Nephron (organoid): ENCODE results near the gene RNF144B.

Source experiments
- H3K27ac Mint-ChIP-seq, 3 experiments: 2 replicates each; pipeline ENCODE4 v1.8.0; 2020; ENCODE audit warnings: mixed read lengths in 3 of 3, mild to moderate bottlenecking in 2 of 3, moderate library complexity in 1 of 3
- H3K27me3 Mint-ChIP-seq: 2 replicates; pipeline ENCODE4 v1.8.0; 2021; ENCODE audit warnings: low read depth, mild to moderate bottlenecking, moderate library complexity, mixed read lengths
- H3K36me3 Mint-ChIP-seq: 2 replicates; pipeline ENCODE4 v1.8.0; 2020; ENCODE audit warnings: low read depth, mixed read lengths
- H3K4me1 Mint-ChIP-seq: 2 replicates; pipeline ENCODE4 v1.8.0; 2020; ENCODE audit warnings: mixed read lengths
- H3K4me3 Mint-ChIP-seq, 3 experiments: 2 replicates each; pipeline ENCODE4 v1.8.0; 2020; ENCODE audit warnings: mild to moderate bottlenecking in 3 of 3, mixed read lengths in 3 of 3, moderate library complexity in 2 of 3
- H3K9me3 Mint-ChIP-seq: 2 replicates; pipeline ENCODE4 v1.8.0; 2020; ENCODE audit warnings: mixed read lengths
- CTCF ChIP-seq, 3 experiments: fragments of 200-600 bp; sonication (generic); IDR thresholded peaks; one replicate each; pipeline ENCODE4 v1.5.0; 2021; ENCODE audit warnings: antibody characterized with exemption in 3 of 3; ENCODE audit not compliant: unreplicated experiment in 3 of 3

RNF144B gene

GRCh38 chr6:18488004-18488403 lies 100.9 kb downstream of the RNF144B start:
- Mint-ChIP-seq H3K27ac (no peak overlapping the region), H3K4me3 (no peak overlapping the region), H3K27me3 (peaks cover 13% of the 10 kb centered on the region), H3K9me3 (no peaks in the 10 kb centered on the region), H3K4me1 (peaks cover under 1% of the 10 kb centered on the region), H3K36me3 (no peaks in the 10 kb centered on the region)
- no peak for TF ChIP-seq CTCF (IDR thresholded peaks at IDR 0.05; ENCODE audit: unreplicated experiment in 3 of 3)

- H3K27ac Mint-ChIP-seq, result no peak overlapping the region
- TF ChIP-seq CTCF (IDR thresholded peaks at IDR 0.05; ENCODE audit: unreplicated experiment in 3 of 3), result no peak
Observed at GRCh38 chr6:18488526-18489270, 101.5 kb downstream of the RNF144B start.

GRCh38 chr6:18489335-18489734 lies 102.2 kb downstream of the RNF144B start:
- Mint-ChIP-seq H3K4me3 (no peak overlapping the region), H3K27me3 (peaks cover 13% of the 10 kb centered on the region), H3K9me3 (no peaks in the 10 kb centered on the region), H3K36me3 (no peaks in the 10 kb centered on the region), H3K4me1 (peaks cover 10% of the 10 kb centered on the region), H3K27ac (no peak overlapping the region)
- TF ChIP-seq CTCF (IDR thresholded peaks at IDR 0.05; ENCODE audit: unreplicated experiment in 3 of 3), result no peak

More at GRCh38 chr6:18488526-18489270, 101.5 kb downstream of the RNF144B start:
- no peaks in the 10 kb centered on the region for H3K9me3 Mint-ChIP-seq
- no peak overlapping the region for H3K4me3 Mint-ChIP-seq
- peaks cover 13% of the 10 kb centered on the region for H3K27me3 Mint-ChIP-seq
- H3K36me3 Mint-ChIP-seq, result no peaks in the 10 kb centered on the region
- H3K4me1 Mint-ChIP-seq, result peaks cover 7% of the 10 kb centered on the region

- Mint-ChIP-seq H3K4me3 (no peak overlapping the region), H3K27me3 (peaks cover 4% of the 10 kb centered on the region), H3K36me3 (no peaks in the 10 kb centered on the region), H3K9me3 (no peaks in the 10 kb centered on the region), H3K27ac (peak overlapping the region; percentile 32 to 84 (median 58)), H3K4me1 (peaks cover 13% of the 10 kb centered on the region)
- TF ChIP-seq CTCF (IDR thresholded peaks at IDR 0.05; ENCODE audit: unreplicated experiment in 3 of 3), result no peak
Observed at GRCh38 chr6:18491308-18492045, 104.3 kb downstream of the RNF144B start.

- Mint-ChIP-seq H3K27me3 (peaks cover 6% of the 10 kb centered on the region), H3K9me3 (no peaks in the 10 kb centered on the region), H3K4me3 (no peak overlapping the region), H3K27ac (peak overlapping the region; percentile 52 to 95 (median 77)), H3K4me1 (peaks cover 13% of the 10 kb centered on the region), H3K36me3 (no peaks in the 10 kb centered on the region)
- no peak for TF ChIP-seq CTCF (IDR thresholded peaks at IDR 0.05; ENCODE audit: unreplicated experiment in 3 of 3)
Observed at GRCh38 chr6:18492972-18493371, 105.8 kb downstream of the RNF144B start.
